ENCODE data around the gene PLCXD1.
"Not testable (repeated sequence)": the region's sequence is repeated elsewhere in the genome, so short reads cannot be mapped to it uniquely, and the experiment has no call there.

PLCXD1 gene

GRCh38 chrX:318068-318738, 37.0 kb downstream of the PLCXD1 start:
- DNase-seq = peak; percentile 97 to 98

GRCh38 chrX:318739-319578, 37.8 kb downstream of the PLCXD1 start, which contains the start of gene GTPBP6:
Gene GTPBP6, minus strand, starts transcription at chrX:318796. Its CDS starts 9 bp downstream, at chrX:318787.
- DNase-seq = peak; percentile 98

DNA sequence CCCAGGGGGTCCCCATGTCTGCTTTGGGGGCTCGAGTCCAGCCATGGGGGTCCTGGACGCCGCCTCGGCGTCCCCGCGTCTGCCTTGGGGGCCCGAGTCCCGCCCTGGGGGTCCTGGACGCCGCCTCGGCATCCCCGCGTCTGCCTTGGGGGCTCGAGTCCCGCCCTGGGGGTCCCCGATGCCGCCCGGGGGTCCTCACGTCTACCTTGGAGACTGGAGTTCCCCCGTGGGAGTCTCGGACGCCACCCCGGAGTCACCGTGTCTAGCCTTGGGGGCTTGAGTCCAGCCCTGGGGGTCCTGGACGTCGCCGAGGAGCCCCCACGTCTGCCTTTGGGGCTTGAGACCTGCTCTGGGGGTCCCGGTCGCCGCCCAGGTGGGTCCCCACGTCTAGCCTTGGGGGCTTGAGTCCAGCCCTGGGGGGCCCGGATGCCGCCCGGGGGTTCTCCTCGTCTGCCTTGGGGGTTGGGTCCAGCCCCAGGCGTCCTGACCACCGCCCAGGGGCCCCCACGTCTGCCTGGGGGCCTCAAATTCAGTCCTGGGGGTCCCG, 38.5 kb downstream of the PLCXD1 start:
- peak in 1 of 2 donors; percentile 23 for DNase-seq

GRCh38 chrX:320126-320783, 39.1 kb downstream of the PLCXD1 start:
- DNase-seq = no peak

- DNase-seq = peak in 1 of 2 donors; percentile 56
These were observed 42.8 kb downstream of the PLCXD1 start for GRCh38 chrX:323721-324628.

GRCh38 chrX:324664-325063, 43.5 kb downstream of the PLCXD1 start:
- DNase-seq = not testable (repeated sequence)

- no peak for DNase-seq
These were observed 46.5 kb downstream of the PLCXD1 start for GRCh38 chrX:327660-328126.

DNA sequence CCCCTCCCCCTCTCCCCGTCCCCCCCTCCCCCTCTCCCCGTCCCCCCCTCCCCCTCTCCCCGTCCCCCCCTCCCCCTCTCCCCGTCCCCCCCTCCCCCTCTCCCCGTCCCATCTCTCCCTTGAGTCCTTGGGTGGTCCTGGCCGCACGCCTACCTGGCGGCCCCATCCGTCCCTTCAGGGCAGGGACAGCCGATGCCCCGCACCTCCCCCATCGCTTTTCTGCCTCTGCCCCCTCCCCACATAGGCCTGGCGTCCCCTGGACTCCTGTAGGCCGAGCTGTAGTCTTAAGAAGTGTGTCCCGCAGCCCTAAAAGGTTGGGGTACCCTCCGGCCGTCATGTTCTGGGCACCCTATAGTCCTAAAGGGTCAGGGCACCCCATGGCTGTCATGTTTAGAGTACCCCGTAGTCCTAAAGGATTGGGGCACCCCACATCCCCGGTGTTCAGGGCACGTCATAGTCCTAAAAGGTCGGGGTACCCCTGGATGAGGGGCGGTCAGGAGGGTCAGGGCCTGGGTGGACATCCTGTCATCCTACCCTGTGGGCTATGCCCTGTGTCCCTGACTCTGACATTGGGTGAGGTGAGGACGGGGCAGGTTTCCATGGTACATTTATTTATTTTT, 48.2 kb downstream of the PLCXD1 start:
- no peak for DNase-seq

DNA sequence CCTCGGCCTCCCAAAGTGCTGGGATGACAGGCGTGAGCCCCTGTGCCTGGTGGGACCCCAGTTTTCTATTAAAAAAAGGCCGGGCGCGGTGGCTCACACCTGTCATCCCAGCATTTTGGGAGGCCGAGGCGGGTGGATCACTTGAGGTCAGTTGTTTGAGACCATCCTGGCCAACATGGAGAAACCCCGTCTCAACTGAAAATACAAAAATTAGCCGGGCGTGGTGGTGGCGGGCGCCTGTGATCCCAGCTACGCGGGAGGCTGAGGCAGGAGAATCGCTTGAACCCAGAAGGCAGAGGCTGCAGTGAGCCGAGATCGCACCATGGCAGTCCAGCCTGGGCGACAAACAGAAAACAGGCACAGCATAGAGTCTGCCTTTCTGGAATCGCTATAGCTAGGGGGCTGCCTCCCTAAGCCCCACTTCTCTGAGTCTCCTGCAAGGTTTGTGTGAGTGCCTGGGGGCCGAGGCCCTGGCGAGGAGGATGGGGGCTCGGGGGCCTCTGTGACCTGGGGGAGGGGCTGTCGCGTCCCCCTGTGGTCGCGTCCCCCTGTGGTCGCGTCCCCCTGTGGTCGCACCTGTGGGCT, 49.1 kb downstream of the PLCXD1 start:
- not testable (repeated sequence) for DNase-seq

GRCh38 chrX:330726-331150, 49.6 kb downstream of the PLCXD1 start:
- DNase-seq = no peak

DNA sequence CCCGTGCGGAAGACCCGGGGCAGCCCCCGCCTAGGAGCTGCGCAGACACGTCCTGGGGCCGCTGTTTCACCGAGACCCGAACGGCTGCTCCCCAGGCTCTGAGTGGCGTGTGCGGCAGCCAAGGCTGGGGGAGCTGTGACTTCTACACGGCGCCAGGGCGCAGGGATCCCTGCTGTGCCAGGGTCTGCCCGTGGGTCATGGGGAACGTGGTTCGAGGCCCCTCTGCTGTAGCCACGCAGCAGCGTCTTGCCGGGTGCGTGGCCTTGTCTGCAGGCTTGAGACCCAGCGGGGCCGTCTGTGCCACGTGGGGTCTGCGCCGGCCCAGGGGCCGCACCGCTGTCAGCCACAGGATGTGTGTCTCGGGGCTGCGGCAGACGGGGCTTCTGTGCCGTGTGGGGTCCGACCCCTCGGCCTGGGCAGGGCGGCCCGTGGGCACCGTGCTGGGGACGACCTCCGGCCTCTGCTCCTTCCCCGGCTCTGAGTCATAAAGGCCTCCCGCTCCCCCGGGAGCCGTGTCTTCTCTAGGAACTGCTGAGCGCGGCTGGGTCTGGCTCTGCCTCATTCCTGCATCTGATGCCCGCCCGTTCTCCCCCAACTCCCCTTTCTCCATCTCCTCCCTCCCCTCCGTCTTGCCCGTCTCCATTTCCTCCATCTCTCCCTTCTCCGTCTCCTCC, 50.1 kb downstream of the PLCXD1 start:
- peak in 1 of 2 donors; percentile 23 for DNase-seq

GRCh38 chrX:331825-332495, 50.8 kb downstream of the PLCXD1 start:
- no peak for DNase-seq

DNA sequence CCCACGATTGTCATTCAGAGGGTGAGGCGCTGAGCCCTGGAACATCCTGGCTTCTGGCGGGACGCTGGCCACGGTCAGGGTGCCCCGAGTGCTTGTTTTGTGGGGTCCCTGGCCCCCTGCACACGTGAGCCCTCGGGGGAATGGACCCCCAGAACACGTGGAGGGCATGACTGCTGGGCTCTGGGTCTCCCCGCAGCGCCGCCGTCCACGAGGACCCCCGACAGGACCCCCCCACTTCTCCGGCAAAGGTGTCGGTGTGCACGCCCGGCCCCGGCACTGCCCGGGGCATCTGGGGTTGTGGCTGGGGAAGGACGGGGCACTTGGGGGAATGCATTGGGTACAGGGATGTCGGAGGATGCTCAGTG, 51.3 kb downstream of the PLCXD1 start:
- DNase-seq = no peak

DNA sequence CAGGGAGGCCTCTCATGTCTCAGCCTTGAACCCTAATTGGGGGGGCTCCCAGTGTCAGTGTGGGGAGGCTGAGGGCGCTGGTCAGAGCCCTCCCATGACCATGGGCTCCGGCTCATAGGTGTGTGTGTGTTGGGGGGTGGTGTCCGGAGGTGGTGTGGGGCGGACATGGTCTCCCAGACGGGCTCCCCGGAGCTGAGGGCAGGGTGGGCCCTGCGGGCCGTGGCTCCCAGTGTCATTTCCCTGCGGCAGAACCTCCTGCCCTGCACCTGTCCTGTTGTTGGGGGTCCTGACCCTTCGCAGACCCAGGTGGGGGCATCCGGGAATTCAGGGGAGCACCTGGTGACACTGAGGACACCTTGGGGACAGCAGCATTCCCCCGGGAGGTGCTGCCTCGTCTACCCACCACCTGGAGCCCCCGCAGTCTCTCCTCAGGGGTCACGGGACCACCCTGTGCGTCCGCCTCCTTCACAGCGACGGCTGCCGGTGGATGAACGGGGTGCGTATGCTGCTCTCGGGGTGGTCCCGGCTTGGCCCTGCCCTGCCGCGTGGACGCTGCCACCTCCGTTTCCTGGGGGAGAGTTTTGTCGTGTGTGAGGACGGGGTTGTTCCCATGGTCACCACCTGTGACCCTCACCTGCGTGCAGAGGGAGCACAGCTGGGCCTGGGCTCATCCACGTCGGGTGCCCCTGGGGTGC, 51.9 kb downstream of the PLCXD1 start:
- DNase-seq = no peak

- DNase-seq = no peak
These were observed 52.6 kb downstream of the PLCXD1 start for GRCh38 chrX:333611-334311.

- DNase-seq = no peak
These were observed 53.2 kb downstream of the PLCXD1 start for GRCh38 chrX:334331-334891.

- DNase-seq = no peak
These were observed 54.0 kb downstream of the PLCXD1 start for GRCh38 chrX:334971-335757.

GRCh38 chrX:335758-336155, 54.6 kb downstream of the PLCXD1 start:
- no peak for DNase-seq

Measured in activated CD4-positive, alpha-beta T cell treated with anti-CD3 and anti-CD28 coated beads for 4 hours (primary cell).